GM23338 (cell line): ENCODE results near the gene ATXN7L1. TPM values are rescaled to one million over a fixed set of nuclear protein-coding genes. Genes with fewer than 3 reads are reported as not detected.

Source experiments
- ATAC-seq: fragments of 200-7000 bp; cut with Tn5 transposase; 3 replicates; pipeline ENCODE4 v1.9.1; 2020
- DNase-seq: peaks from one replicate; pipeline ENCODE4 v3.0.0-alpha.2; 2015; ENCODE audit warnings: low spot score
- H2AFZ ChIP-seq: fragments of 200-600 bp; sonication (generic); 2 replicates; pipeline ENCODE4 v1.8.0; 2016; ENCODE audit warnings: antibody characterized with exemption, mild to moderate bottlenecking, moderate library complexity
- H3F3A ChIP-seq: fragments of 200-600 bp; sonication (generic); replicated peaks from 2 replicates; pipeline ENCODE4 v1.8.0; 2017; ENCODE audit warnings: antibody characterized with exemption, mixed run types, low read depth
- H3K27ac ChIP-seq: fragments of 200-600 bp; sonication (generic); 2 replicates; pipeline ENCODE4 v1.6.1; 2016; ENCODE audit warnings: low read depth
- H3K27me3 ChIP-seq: fragments of 200-600 bp; sonication (generic); 2 replicates; pipeline ENCODE4 v1.8.0; 2016; ENCODE audit warnings: mild to moderate bottlenecking, mixed run types, moderate library complexity; ENCODE audit not compliant: insufficient read depth
- H3K36me3 ChIP-seq: fragments of 200-600 bp; sonication (generic); 2 replicates; pipeline ENCODE4 v1.8.0; 2016; ENCODE audit warnings: mild to moderate bottlenecking; ENCODE audit not compliant: insufficient read depth
- H3K4me1 ChIP-seq: fragments of 200-600 bp; sonication (generic); 2 replicates; pipeline ENCODE4 v1.8.0; 2016; ENCODE audit warnings: mild to moderate bottlenecking, moderate library complexity; ENCODE audit not compliant: insufficient read depth
- H3K4me2 ChIP-seq: fragments of 200-600 bp; sonication (generic); 2 replicates; pipeline ENCODE4 v1.7.1; 2017; ENCODE audit warnings: mixed run types
- H3K4me3 ChIP-seq: fragments of 200-600 bp; sonication (generic); 2 replicates; pipeline ENCODE4 v1.6.1; 2016; ENCODE audit warnings: mixed run types
- H3K79me2 ChIP-seq: fragments of 200-600 bp; sonication (generic); replicated peaks from 2 replicates; pipeline ENCODE4 v1.8.0; 2017; ENCODE audit warnings: mild to moderate bottlenecking; ENCODE audit not compliant: insufficient read depth
- H3K9me2 ChIP-seq: fragments of 200-600 bp; sonication (generic); 2 replicates; pipeline ENCODE4 v1.8.0; 2017; ENCODE audit not compliant: insufficient read depth
- H4K20me1 ChIP-seq: fragments of 200-600 bp; sonication (generic); replicated peaks from 2 replicates; pipeline ENCODE4 v1.8.0; 2017; ENCODE audit warnings: mild to moderate bottlenecking; ENCODE audit not compliant: insufficient read depth
- H3K27ac Mint-ChIP-seq: 2 replicates; pipeline ENCODE4 v1.8.0; 2020; ENCODE audit warnings: inconsistent platforms, mild to moderate bottlenecking, moderate library complexity, mixed read lengths
- H3K27me3 Mint-ChIP-seq: 3 replicates; pipeline ENCODE4 v1.8.0; 2022; ENCODE audit warnings: low read depth, mild to moderate bottlenecking, moderate library complexity, mixed read lengths, inconsistent platforms; ENCODE audit not compliant: insufficient read depth, poor library complexity
- H3K36me3 Mint-ChIP-seq: 3 replicates; pipeline ENCODE4 v1.8.0; 2021; ENCODE audit warnings: low read depth, mild to moderate bottlenecking, inconsistent platforms, moderate library complexity, mixed read lengths
- H3K4me1 Mint-ChIP-seq: 3 replicates; pipeline ENCODE4 v1.8.0; 2020; ENCODE audit warnings: mild to moderate bottlenecking, inconsistent platforms, mixed read lengths
- H3K4me3 Mint-ChIP-seq: 3 replicates; pipeline ENCODE4 v1.8.0; 2021; ENCODE audit warnings: moderate library complexity, mild to moderate bottlenecking, inconsistent platforms, mixed read lengths
- H3K9me3 Mint-ChIP-seq: 3 replicates; pipeline ENCODE4 v1.8.0; 2020; ENCODE audit warnings: moderate library complexity, mild to moderate bottlenecking, inconsistent platforms, mixed read lengths
- CTCF ChIP-seq, 2 experiments: fragments of 200-600 bp in 1 of 2; sonication (generic) in 1 of 2; conservative IDR thresholded peaks; 2 replicates each; pipeline versions ENCODE4 v1.5.1 to v1.6.1; 2016 to 2017; ENCODE audit warnings: antibody characterized with exemption in 2 of 2, low read depth in 2 of 2, mild to moderate bottlenecking in 2 of 2, moderate library complexity in 1 of 2
- ETS1 ChIP-seq: IDR thresholded peaks from 2 replicates; pipeline ENCODE4 v1.6.1; 2016; ENCODE audit warnings: antibody characterized with exemption
- JUNB ChIP-seq: IDR thresholded peaks from one replicate; pipeline ENCODE4 v1.6.1; 2016; ENCODE audit warnings: antibody characterized with exemption; ENCODE audit not compliant: unreplicated experiment
- POLR2AphosphoS5 ChIP-seq: IDR thresholded peaks from 2 replicates; pipeline ENCODE4 v1.6.1; 2016; ENCODE audit warnings: antibody characterized with exemption, low read depth
- REST ChIP-seq: IDR thresholded peaks from one replicate; pipeline ENCODE4 v1.6.1; 2018; ENCODE audit warnings: antibody characterized with exemption; ENCODE audit not compliant: unreplicated experiment
- STAT1 ChIP-seq: IDR thresholded peaks from one replicate; pipeline ENCODE4 v1.6.1; 2016; ENCODE audit warnings: antibody characterized with exemption; ENCODE audit not compliant: unreplicated experiment
- ZNF114 ChIP-seq: fragments of 250-450 bp; sonication (Bioruptor Pico); IDR thresholded peaks from 2 replicates; pipeline ENCODE4 v1.5.0; 2020; ENCODE audit warnings: mild to moderate bottlenecking, moderate library complexity
- polyA plus RNA-seq: library from polyadenylated mRNA; unstranded; fragments of >200 nt; fragmentation: Nextera tagmentation; extraction: Ambion mirVana; gene quantifications from 2 replicates; pipeline ENCODE4 v1.2.1, GENCODE V29; 2016
- total RNA-seq: library from RNA; depleted of rRNA; stranded (reverse); fragments of >200 nt; shearing (Covaris generic); gene quantifications from 2 replicates; pipeline ENCODE4 v1.2.3, GENCODE V29; 2014

ATXN7L1 gene
- total and polyA plus RNA-seq, 2 experiments from 2014 or later = 22.8 to 29.8 TPM

GRCh38 chr7:105791926-105792325 is 84.5 kb downstream of the ATXN7L1 start:
- no peaks in the 10 kb centered on the region for H3K27me3 Mint-ChIP-seq
- DNase-seq = peak; percentile 64
- Histone ChIP-seq H3K79me2 (no peaks in the 10 kb centered on the region; the same call in 1 of the 2 replicates), H3F3A (0 out of 2 replicates have a peak, but pooled peaks cover 3% of the 10 kb centered on the region), H3K27me3 (no peaks in the 10 kb centered on the region), H2AFZ (no peak overlapping the region), H3K9me2 (no peaks in the 10 kb centered on the region), H4K20me1 (peaks cover 5% of the 10 kb centered on the region; the same call in 1 of the 2 replicates), H3K4me3 (no peak overlapping the region), H3K4me2 (no peak overlapping the region), H3K4me1 (peaks cover 37% of the 10 kb centered on the region), H3K36me3 (no peaks in the 10 kb centered on the region), H3K27ac (peak overlapping the region; percentile 63; the same call in 1 of the 2 replicates)
- H3K4me1 Mint-ChIP-seq = peaks cover 48% of the 10 kb centered on the region
- TF ChIP-seq ZNF114 (no peak), REST (no peak), POLR2AphosphoS5 (no peak), JUNB (no peak), CTCF (conservative IDR thresholded peaks at IDR 0.05; ENCODE audit: low read depth in 2 of 2) (peak in 1 of 2 experiments; percentile 37; a peak in 2 of 4 replicates), ETS1 (no peak), STAT1 (no peak)
- H3K27ac Mint-ChIP-seq = peak overlapping the region; percentile 58; the same call in 1 of the 2 replicates
- peaks cover 32% of the 10 kb centered on the region for H3K36me3 Mint-ChIP-seq
- H3K4me3 Mint-ChIP-seq = no peak overlapping the region
- H3K9me3 Mint-ChIP-seq = no peaks in the 10 kb centered on the region
- peak; percentile 76 for ATAC-seq

- Histone ChIP-seq H3K27ac (no peak overlapping the region), H2AFZ (no peak overlapping the region), H3K9me2 (no peaks in the 10 kb centered on the region), H3K4me1 (peaks cover 28% of the 10 kb centered on the region), H3K36me3 (no peaks in the 10 kb centered on the region), H4K20me1 (peaks cover 4% of the 10 kb centered on the region; the same call in 1 of the 2 replicates), H3K79me2 (no peaks in the 10 kb centered on the region; the same call in 1 of the 2 replicates), H3F3A (0 out of 2 replicates have a peak, but pooled peaks cover 3% of the 10 kb centered on the region), H3K27me3 (no peaks in the 10 kb centered on the region), H3K4me3 (no peak overlapping the region), H3K4me2 (no peak overlapping the region)
- H3K36me3 Mint-ChIP-seq = peaks cover 31% of the 10 kb centered on the region
- no peak for ATAC-seq
- H3K9me3 Mint-ChIP-seq = no peaks in the 10 kb centered on the region
- peaks cover 45% of the 10 kb centered on the region for H3K4me1 Mint-ChIP-seq
- no peak for DNase-seq
- no peak overlapping the region for H3K4me3 Mint-ChIP-seq
- H3K27me3 Mint-ChIP-seq = no peaks in the 10 kb centered on the region
- no peak overlapping the region for H3K27ac Mint-ChIP-seq
- TF ChIP-seq CTCF (conservative IDR thresholded peaks at IDR 0.05; ENCODE audit: low read depth in 2 of 2) (no peak), ETS1 (no peak)
Measured at GRCh38 chr7:105790996-105791395, 85.4 kb downstream of the ATXN7L1 start.
